A549 (cell line): Measurements from ENCODE around the gene DACT2. TPM values are rescaled to one million over a fixed set of nuclear protein-coding genes. Genes with fewer than 3 reads are reported as not detected.

Experiments
- ATAC-seq, 2 experiments: fragments of 200-7000 bp in 1 of 2; fragments of >200 bp in 1 of 2; cut with Nextera tagmentation in 1 of 2; cut with Tn5 transposase in 1 of 2; 3 replicates each; pipeline versions ENCODE4 v1.8.0 to v1.9.1; 2018 to 2020; ENCODE audit warnings: mild to moderate bottlenecking in 1 of 2, moderate library complexity in 1 of 2
- CTCF ChIA-PET: fragments of 300-600 bp; sonication (Branson Sonifier 250); formaldehyde crosslinking; extraction: SDS; loops from one replicate; lab custom pipeline; 2021; ENCODE audit warnings: antibody characterized with exemption, inconsistent platforms; lab: Yijun Ruan, JAX
- POLR2A ChIA-PET: fragments of 350-600 bp; formaldehyde crosslinking; extraction: SDS; loops from one replicate; lab custom pipeline; 2021; ENCODE audit warnings: antibody characterized with exemption, inconsistent platforms; lab: Yijun Ruan, JAX
- DNase-seq, 2 experiments: peaks; one replicate each; pipeline versions ENCODE4 v3.0.0 to v3.0.0-alpha.2; 2011 to 2016; ENCODE audit warnings: low read depth in 1 of 2, low spot score in 1 of 2
- FAIRE-seq: peaks from 2 replicates; lab custom pipeline; 2011; peaks lifted over from hg19 to GRCh38; lab: Jason Lieb, UNC
- H3K27ac ChIP-seq, 2 experiments: fragments of >200 bp; sonication (Bioruptor Twin); formaldehyde crosslinking; 3 replicates each; pipeline ENCODE4 v1.5.1; 2016 to 2017
- H3K4me1 ChIP-seq: fragments of >200 bp; sonication (Bioruptor Twin); formaldehyde crosslinking; 3 replicates; pipeline ENCODE4 v1.6.1; 2016
- H3K4me2 ChIP-seq: fragments of >200 bp; sonication (Bioruptor Twin); formaldehyde crosslinking; 3 replicates; pipeline ENCODE4 v1.6.1; 2016
- H3K4me3 ChIP-seq: fragments of >200 bp; sonication (Bioruptor Twin); formaldehyde crosslinking; 3 replicates; pipeline ENCODE4 v1.5.1; 2016
- H3K9me3 ChIP-seq: fragments of >200 bp; sonication (Bioruptor Twin); formaldehyde crosslinking; 3 replicates; pipeline ENCODE4 v1.6.1; 2016
- CBX8 ChIP-seq: fragments of 200-600 bp; sonication (generic); IDR thresholded peaks from 2 replicates; pipeline ENCODE4 v1.6.1; 2016
- CHD4 ChIP-seq: fragments of 200-600 bp; sonication (generic); IDR thresholded peaks from 2 replicates; pipeline ENCODE4 v1.6.1; 2016; ENCODE audit warnings: antibody characterized with exemption, mild to moderate bottlenecking, borderline replicate concordance
- EHMT2 ChIP-seq: fragments of 200-600 bp; sonication (generic); IDR thresholded peaks from 2 replicates; pipeline ENCODE4 v1.6.1; 2016; ENCODE audit warnings: antibody characterized with exemption, low read depth, mild to moderate bottlenecking, moderate library complexity
- GATA3 ChIP-seq: IDR thresholded peaks from 2 replicates; pipeline ENCODE4 v1.6.1; 2012; ENCODE audit warnings: borderline replicate concordance
- HDAC2 ChIP-seq: fragments of 200-600 bp; sonication (generic); IDR thresholded peaks from 2 replicates; pipeline ENCODE4 v1.6.1; 2016
- JUN ChIP-seq, 2 experiments: fragments of >200 bp; sonication (Bioruptor Twin); formaldehyde crosslinking; IDR thresholded peaks; 2 replicates in 1 of 2; 3 replicates in 1 of 2; pipeline ENCODE4 v1.6.1; 2016 to 2017
- NR3C1 ChIP-seq: fragments of >200 bp; sonication (Bioruptor Twin); formaldehyde crosslinking; IDR thresholded peaks from 3 replicates; pipeline ENCODE4 v1.6.1; 2017
- RARB ChIP-seq: fragments of 250-450 bp; sonication (Bioruptor Pico); IDR thresholded peaks from 2 replicates; pipeline ENCODE4 v1.8.0; 2021; ENCODE audit warnings: mild to moderate bottlenecking, moderate library complexity
- RCOR1 ChIP-seq: fragments of 150-350 bp; IDR thresholded peaks from 2 replicates; pipeline ENCODE4 v1.6.1; 2014; ENCODE audit warnings: antibody characterized with exemption, low read length, low read depth
- ZSCAN20 ChIP-seq: fragments of 250-450 bp; sonication (Bioruptor Pico); IDR thresholded peaks from 2 replicates; pipeline ENCODE4 v1.8.0; 2022; ENCODE audit warnings: mild to moderate bottlenecking, moderate library complexity
- WGBS: methylation state at CpG from one replicate; pipeline ENCODE4 v1.1.6; 2017; ENCODE audit errors: missing lambda C conversion rate; 5-methylcytosine and 5-hydroxymethylcytosine counted together
- polyA plus RNA-seq, 4 experiments: library from polyadenylated mRNA; depleted of rRNA in 3 of 4; stranded (reverse); fragments of >200 nt; fragmentation: RNase III in 1 of 4; extraction: RNeasy Plus Mini Kit Qiagen cat#74134 plus additional on column Dnase treatment in 1 of 4; gene quantifications; 2 replicates in 3 of 4; 3 replicates in 1 of 4; pipeline ENCODE4 v1.2.3, GENCODE V29; 2011 to 2017
- TF ChIP-seq, protein P1 (sequence below): fragments of 200-600 bp; sonication (generic); IDR thresholded peaks from 2 replicates; pipeline ENCODE4 v1.6.1; 2016; ENCODE audit warnings: antibody characterized with exemption, mild to moderate bottlenecking, moderate library complexity
- TF ChIP-seq, protein P2 (sequence below): fragments of >200 bp; sonication (Bioruptor Twin); formaldehyde crosslinking; IDR thresholded peaks from 3 replicates; pipeline ENCODE4 v1.6.1; 2016
- TF ChIP-seq, protein P3 (sequence below): fragments of >200 bp; sonication (Bioruptor Twin); formaldehyde crosslinking; IDR thresholded peaks from 3 replicates; pipeline ENCODE4 v1.5.1; 2016
- TF ChIP-seq, protein P4 (sequence below): fragments of 250-450 bp; sonication (Bioruptor Pico); IDR thresholded peaks from 2 replicates; pipeline ENCODE4 v1.5.0; 2021; ENCODE audit warnings: mild to moderate bottlenecking, moderate library complexity, borderline replicate concordance
- TF ChIP-seq, protein P5 (sequence below): IDR thresholded peaks from 2 replicates; pipeline ENCODE4 v1.6.1; 2012

Gene DACT2
- polyA plus RNA-seq, 2 of the 4 experiments (the other 2 are of a cell fraction), result 0.63 to 1.5 TPM

DNA sequence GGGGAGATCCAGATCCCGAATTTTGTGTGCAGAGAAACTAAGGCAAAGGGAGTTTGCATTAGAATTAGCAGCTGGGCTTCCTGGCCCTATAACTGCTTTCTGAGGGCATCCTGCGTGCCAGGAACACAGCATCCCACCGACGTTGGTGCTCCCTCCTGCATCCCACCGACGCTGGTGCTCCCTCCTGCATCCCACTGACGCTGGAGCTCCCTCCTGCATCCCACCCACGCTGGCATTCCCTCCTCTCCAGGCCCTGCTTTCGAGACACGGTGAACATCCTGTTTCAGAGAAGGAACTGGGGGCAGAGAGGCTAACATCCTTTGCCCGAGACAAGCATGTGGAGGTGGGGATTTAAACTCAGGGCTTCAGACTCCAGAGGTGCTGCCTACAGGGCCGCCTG is 44.4 kb downstream of the DACT2 start (continued):
- TF ChIP-seq, protein P1, sequence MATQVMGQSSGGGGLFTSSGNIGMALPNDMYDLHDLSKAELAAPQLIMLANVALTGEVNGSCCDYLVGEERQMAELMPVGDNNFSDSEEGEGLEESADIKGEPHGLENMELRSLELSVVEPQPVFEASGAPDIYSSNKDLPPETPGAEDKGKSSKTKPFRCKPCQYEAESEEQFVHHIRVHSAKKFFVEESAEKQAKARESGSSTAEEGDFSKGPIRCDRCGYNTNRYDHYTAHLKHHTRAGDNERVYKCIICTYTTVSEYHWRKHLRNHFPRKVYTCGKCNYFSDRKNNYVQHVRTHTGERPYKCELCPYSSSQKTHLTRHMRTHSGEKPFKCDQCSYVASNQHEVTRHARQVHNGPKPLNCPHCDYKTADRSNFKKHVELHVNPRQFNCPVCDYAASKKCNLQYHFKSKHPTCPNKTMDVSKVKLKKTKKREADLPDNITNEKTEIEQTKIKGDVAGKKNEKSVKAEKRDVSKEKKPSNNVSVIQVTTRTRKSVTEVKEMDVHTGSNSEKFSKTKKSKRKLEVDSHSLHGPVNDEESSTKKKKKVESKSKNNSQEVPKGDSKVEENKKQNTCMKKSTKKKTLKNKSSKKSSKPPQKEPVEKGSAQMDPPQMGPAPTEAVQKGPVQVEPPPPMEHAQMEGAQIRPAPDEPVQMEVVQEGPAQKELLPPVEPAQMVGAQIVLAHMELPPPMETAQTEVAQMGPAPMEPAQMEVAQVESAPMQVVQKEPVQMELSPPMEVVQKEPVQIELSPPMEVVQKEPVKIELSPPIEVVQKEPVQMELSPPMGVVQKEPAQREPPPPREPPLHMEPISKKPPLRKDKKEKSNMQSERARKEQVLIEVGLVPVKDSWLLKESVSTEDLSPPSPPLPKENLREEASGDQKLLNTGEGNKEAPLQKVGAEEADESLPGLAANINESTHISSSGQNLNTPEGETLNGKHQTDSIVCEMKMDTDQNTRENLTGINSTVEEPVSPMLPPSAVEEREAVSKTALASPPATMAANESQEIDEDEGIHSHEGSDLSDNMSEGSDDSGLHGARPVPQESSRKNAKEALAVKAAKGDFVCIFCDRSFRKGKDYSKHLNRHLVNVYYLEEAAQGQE, result no peak
- TF ChIP-seq, protein P2, sequence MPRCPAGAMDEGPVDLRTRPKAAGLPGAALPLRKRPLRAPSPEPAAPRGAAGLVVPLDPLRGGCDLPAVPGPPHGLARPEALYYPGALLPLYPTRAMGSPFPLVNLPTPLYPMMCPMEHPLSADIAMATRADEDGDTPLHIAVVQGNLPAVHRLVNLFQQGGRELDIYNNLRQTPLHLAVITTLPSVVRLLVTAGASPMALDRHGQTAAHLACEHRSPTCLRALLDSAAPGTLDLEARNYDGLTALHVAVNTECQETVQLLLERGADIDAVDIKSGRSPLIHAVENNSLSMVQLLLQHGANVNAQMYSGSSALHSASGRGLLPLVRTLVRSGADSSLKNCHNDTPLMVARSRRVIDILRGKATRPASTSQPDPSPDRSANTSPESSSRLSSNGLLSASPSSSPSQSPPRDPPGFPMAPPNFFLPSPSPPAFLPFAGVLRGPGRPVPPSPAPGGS, result no peak

DNA sequence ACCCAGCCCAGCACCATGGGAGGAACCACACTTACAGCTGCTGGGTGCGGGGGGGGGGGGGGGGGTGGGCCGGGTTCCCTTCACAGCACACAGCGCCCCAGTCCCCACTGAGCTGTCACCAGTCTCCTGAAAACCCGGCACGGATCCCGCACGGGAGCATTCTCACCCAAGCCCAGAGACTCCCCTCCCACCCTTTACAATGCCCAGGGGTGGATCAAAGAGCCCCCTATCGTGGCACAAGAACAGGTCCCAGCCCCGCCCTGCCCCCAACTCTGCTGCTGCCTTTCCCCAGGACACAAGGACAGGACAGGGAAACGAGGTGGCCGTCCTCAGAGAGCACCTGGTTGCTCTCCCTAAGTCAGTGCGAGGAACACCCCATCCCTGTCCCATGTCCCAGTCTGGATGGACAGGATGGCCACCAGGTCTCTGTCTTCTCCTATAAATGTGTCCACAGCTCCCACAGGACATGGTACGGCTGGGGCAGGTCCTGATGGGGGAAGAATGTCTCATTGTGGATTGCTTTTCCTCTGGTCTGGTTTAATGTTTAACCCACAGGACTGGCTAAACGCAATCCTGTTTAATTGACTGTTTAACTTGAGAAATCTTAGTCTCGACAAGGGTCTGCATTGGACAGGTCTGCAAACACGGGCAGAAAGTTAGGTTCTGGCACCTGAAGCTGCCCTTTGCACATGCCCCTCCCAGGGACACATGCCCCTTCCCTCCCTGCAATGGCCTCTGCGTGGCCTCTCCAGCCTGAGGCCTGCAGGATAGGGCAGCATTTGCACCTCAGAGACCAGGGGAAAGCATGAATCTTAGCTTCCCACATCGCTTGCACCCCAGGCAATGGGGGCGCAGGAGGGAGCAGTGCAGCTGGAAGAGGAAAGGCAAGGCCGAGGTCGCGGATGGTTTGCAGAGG is 45.3 kb downstream of the DACT2 start:
- TF ChIP-seq, protein P3, sequence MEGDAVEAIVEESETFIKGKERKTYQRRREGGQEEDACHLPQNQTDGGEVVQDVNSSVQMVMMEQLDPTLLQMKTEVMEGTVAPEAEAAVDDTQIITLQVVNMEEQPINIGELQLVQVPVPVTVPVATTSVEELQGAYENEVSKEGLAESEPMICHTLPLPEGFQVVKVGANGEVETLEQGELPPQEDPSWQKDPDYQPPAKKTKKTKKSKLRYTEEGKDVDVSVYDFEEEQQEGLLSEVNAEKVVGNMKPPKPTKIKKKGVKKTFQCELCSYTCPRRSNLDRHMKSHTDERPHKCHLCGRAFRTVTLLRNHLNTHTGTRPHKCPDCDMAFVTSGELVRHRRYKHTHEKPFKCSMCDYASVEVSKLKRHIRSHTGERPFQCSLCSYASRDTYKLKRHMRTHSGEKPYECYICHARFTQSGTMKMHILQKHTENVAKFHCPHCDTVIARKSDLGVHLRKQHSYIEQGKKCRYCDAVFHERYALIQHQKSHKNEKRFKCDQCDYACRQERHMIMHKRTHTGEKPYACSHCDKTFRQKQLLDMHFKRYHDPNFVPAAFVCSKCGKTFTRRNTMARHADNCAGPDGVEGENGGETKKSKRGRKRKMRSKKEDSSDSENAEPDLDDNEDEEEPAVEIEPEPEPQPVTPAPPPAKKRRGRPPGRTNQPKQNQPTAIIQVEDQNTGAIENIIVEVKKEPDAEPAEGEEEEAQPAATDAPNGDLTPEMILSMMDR, result no peak
- TF ChIP-seq GATA3, result 0 out of 2 replicates have a peak, but pooled peaks have one; percentile 16
- TF ChIP-seq, protein P4, sequence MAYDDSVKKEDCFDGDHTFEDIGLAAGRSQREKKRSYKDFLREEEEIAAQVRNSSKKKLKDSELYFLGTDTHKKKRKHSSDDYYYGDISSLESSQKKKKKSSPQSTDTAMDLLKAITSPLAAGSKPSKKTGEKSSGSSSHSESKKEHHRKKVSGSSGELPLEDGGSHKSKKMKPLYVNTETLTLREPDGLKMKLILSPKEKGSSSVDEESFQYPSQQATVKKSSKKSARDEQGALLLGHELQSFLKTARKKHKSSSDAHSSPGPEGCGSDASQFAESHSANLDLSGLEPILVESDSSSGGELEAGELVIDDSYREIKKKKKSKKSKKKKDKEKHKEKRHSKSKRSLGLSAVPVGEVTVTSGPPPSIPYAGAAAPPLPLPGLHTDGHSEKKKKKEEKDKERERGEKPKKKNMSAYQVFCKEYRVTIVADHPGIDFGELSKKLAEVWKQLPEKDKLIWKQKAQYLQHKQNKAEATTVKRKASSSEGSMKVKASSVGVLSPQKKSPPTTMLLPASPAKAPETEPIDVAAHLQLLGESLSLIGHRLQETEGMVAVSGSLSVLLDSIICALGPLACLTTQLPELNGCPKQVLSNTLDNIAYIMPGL (CRISPR knock-in tag), result no peak
- TF ChIP-seq CBX8, result no peak
- TF ChIP-seq RCOR1, result no peak
- 0 out of 5 replicates have a peak, but pooled peaks of 1 of the 2 experiments have one; percentile 25 for TF ChIP-seq JUN (IDR thresholded peaks at IDR 0.05)
- no peak for TF ChIP-seq RARB
- TF ChIP-seq HDAC2, result no peak
- TF ChIP-seq NR3C1, result no peak
- no peak for TF ChIP-seq ZSCAN20 (CRISPR knock-in tag)
- TF ChIP-seq, protein P5, sequence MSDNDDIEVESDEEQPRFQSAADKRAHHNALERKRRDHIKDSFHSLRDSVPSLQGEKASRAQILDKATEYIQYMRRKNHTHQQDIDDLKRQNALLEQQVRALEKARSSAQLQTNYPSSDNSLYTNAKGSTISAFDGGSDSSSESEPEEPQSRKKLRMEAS, result peak; percentile 26
- TF ChIP-seq EHMT2, result no peak
- TF ChIP-seq CHD4, result no peak

More for the DNA sequence above, 45.3 kb downstream of the DACT2 start:
- FAIRE-seq (no peak), DNase-seq (peak; percentile 7 to 62), ATAC-seq (peak; percentile 85 to 86)
- H3K4me2 ChIP-seq, result peak overlapping the region; percentile 95
- 29% methylated on average over 16 of the region's 22 CpGs for WGBS
- POLR2A ChIA-PET, result no interaction called here
- peaks cover 26% of the 10 kb centered on the region for H3K4me1 ChIP-seq
- peak overlapping the region; percentile 89 to 94 for H3K27ac ChIP-seq
- H3K9me3 ChIP-seq, result no peaks in the 10 kb centered on the region
- H3K4me3 ChIP-seq, result peak overlapping the region; percentile 30; the same call in 2 of the 3 replicates
- CTCF ChIA-PET, result interaction anchor here (0.7 kb wide), 1 partner anchor 28 kb away, joined by 3 read pairs; no protein-coding TSS in a partner anchor
